Measurements from ENCODE around the gene SH3D21. TPM values are rescaled to one million over a fixed set of nuclear protein-coding genes. Genes with fewer than 3 reads are reported as not detected.

Gene SH3D21
- total RNA-seq, 4 donors from 2014 or later: 11.3 to 11.8 TPM; not detected in 2

DNA sequence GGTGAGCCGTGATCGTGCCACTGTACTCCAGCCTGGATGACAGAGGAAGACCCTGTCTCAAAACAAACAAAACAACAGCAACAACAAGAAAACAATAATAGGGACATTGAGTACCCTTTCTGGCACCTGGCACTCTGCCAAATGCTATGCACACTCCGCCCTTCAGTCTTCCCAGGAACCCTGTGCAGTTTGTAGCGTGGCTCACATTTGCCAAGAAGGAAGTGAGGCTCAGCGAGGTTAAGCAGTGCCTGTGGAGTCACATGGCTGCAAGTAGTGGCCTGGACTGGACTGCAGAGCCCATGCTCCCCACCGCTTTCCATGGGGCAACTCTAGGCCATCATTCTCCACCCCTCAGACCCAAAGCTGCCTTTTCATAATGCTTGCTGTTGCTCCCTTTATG, 22.5 kb downstream of the SH3D21 start:
- no peak for TF ChIP-seq POLR2A (IDR thresholded peaks at IDR 0.05)
- TF ChIP-seq, protein P1, sequence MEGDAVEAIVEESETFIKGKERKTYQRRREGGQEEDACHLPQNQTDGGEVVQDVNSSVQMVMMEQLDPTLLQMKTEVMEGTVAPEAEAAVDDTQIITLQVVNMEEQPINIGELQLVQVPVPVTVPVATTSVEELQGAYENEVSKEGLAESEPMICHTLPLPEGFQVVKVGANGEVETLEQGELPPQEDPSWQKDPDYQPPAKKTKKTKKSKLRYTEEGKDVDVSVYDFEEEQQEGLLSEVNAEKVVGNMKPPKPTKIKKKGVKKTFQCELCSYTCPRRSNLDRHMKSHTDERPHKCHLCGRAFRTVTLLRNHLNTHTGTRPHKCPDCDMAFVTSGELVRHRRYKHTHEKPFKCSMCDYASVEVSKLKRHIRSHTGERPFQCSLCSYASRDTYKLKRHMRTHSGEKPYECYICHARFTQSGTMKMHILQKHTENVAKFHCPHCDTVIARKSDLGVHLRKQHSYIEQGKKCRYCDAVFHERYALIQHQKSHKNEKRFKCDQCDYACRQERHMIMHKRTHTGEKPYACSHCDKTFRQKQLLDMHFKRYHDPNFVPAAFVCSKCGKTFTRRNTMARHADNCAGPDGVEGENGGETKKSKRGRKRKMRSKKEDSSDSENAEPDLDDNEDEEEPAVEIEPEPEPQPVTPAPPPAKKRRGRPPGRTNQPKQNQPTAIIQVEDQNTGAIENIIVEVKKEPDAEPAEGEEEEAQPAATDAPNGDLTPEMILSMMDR (IDR thresholded peaks at IDR 0.05): no peak
- no peak overlapping the region for H3K4me3 ChIP-seq
- no peaks in the 10 kb centered on the region for H3K9me3 ChIP-seq
- no peaks in the 10 kb centered on the region for H3K36me3 ChIP-seq
- intact Hi-C loops (cut with DNase I; ENCODE audit: low total_unique reads): no loop called here
- H3K27me3 ChIP-seq: no peaks in the 10 kb centered on the region
- H3K4me1 ChIP-seq: peaks cover 0 to 8% of the 10 kb centered on the region in 2 donors
- no peak overlapping the region for H3K27ac ChIP-seq
- no peak for DNase-seq

DNA sequence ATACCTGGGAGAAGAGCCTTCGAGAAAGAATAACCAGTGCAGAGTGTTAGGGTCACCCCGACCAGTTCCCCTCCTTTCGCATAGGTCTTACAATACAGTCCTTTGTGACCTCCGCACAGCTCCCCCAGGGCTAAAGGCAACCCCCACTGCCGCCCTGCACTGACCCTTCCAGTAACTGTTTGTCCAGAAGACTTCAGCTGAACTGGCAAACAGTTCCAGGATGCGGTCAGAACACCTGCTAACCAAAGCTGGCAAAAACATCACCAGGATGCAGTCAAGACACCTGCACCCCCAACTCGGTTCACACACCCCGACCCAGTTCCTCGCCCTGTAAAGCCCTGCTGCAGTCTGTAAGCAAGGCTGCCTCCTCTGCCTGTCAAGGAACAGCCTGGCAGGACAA, 23.6 kb downstream of the SH3D21 start:
- TF ChIP-seq, protein P1 (IDR thresholded peaks at IDR 0.05): no peak
- no peak for TF ChIP-seq POLR2A (IDR thresholded peaks at IDR 0.05)
- intact Hi-C loops (cut with DNase I; ENCODE audit: low total_unique reads): no loop called here
- Histone ChIP-seq H3K9me3 (no peaks in the 10 kb centered on the region), H3K27me3 (no peaks in the 10 kb centered on the region), H3K4me1 (no peaks in the 10 kb centered on the region), H3K27ac (no peak overlapping the region), H3K4me3 (no peak overlapping the region), H3K36me3 (no peaks in the 10 kb centered on the region)
- DNase-seq: no peak

DNA sequence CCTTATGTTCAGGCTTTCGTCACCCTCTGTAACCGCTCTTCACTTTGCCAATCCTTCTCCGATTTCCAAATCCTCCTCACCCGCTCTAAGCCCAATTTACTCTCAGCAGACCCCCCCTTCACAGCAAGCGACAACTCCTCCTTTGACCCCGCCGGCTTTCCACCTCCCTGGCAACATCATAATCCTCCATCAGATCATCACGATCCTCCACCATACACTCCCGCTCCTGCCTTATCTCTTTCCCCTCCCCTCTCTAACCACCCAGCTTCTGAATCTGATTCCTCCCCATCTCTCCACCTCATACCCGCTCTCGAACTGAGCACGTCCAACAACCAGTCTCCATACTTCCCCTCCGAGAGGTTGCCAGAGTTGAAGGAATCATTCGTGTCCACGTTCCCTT, 24.8 kb downstream of the SH3D21 start:
- no peak for DNase-seq
- no peaks in the 10 kb centered on the region for H3K36me3 ChIP-seq
- TF ChIP-seq, protein P1 (IDR thresholded peaks at IDR 0.05): no peak
- TF ChIP-seq POLR2A (IDR thresholded peaks at IDR 0.05): no peak
- no peak overlapping the region for H3K27ac ChIP-seq
- H3K4me3 ChIP-seq: no peak overlapping the region
- H3K4me1 ChIP-seq: no peaks in the 10 kb centered on the region
- intact Hi-C loops (cut with DNase I; ENCODE audit: low total_unique reads): no loop called here
- H3K9me3 ChIP-seq: no peaks in the 10 kb centered on the region
- no peaks in the 10 kb centered on the region for H3K27me3 ChIP-seq

DNA sequence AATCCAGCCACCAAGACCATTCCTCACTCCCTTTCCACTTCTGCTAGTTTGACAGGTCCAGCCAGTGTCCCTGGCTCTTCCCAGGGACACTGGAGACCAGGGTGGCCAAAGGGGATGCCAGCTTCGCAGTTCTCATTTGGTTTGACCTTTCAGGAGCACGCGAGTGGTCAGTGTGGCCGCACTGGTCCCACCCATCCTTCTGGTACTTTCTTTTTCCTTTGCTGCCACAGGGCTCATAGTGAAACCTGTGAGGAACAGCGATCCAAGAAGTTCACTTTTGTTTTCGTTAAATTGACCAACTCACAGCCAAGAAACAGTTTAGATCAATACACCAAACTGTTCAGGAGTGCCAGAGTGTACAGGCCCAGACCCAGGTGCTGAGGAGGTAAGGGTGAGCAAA, 31.7 kb downstream of the SH3D21 start:
- intact Hi-C loops (cut with DNase I; ENCODE audit: low total_unique reads): no loop called here
- Histone ChIP-seq H3K9me3 (no peaks in the 10 kb centered on the region), H3K36me3 (no peaks in the 10 kb centered on the region), H3K4me3 (no peak overlapping the region), H3K4me1 (no peaks in the 10 kb centered on the region), H3K27ac (no peak overlapping the region), H3K27me3 (no peaks in the 10 kb centered on the region)
- TF ChIP-seq, protein P1 (IDR thresholded peaks at IDR 0.05): no peak
- TF ChIP-seq POLR2A (IDR thresholded peaks at IDR 0.05): no peak
- DNase-seq: no peak

DNA sequence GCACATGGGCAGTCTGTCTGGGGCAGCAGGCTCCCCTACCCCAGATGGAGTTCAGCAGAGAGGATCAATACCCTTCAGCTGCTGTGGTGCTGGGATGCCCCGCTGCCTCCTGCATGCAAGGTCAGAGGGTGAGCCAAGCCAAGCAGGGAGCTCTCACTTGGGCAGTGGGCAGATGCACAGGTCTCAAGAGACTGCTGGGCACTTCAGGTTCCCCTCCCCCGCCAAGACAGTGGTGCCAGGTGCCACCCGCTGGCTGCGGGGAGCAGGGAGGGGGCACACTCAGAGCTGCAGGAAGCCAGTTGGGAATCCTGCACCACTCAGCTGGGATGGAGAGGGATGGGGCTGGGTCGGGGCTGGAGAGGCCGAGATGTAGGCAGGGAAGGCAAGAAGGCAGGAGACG, 33.0 kb downstream of the SH3D21 start:
- Histone ChIP-seq H3K4me1 (no peaks in the 10 kb centered on the region), H3K4me3 (no peak overlapping the region), H3K27me3 (no peaks in the 10 kb centered on the region), H3K9me3 (no peaks in the 10 kb centered on the region), H3K36me3 (no peaks in the 10 kb centered on the region), H3K27ac (no peak overlapping the region)
- intact Hi-C loops (cut with DNase I; ENCODE audit: low total_unique reads): no loop called here
- DNase-seq: no peak
- no peak for TF ChIP-seq POLR2A (IDR thresholded peaks at IDR 0.05)
- TF ChIP-seq, protein P1 (IDR thresholded peaks at IDR 0.05): no peak
